IMR-90 (cell line): ENCODE measurements around the gene OTUD5. TPM values are rescaled to one million over a fixed set of nuclear protein-coding genes. Genes with fewer than 3 reads are reported as not detected.

ENCODE experiments used
- ATAC-seq: fragments of 200-7000 bp; cut with Tn5 transposase; 2 replicates; pipeline ENCODE4 v1.9.1; 2020; ENCODE audit warnings: low read depth, mild to moderate bottlenecking, moderate library complexity
- BruUV-seq: library from RNA; stranded (reverse); fragments of 400-500 nt; replicated peaks from 2 replicates; lab custom pipeline; 2021; lab: Mats Ljungman, UMichigan
- CTCF ChIA-PET: fragments of 300-600 bp; formaldehyde crosslinking; extraction: SDS; loops from one replicate; lab custom pipeline; 2021; ENCODE audit warnings: antibody characterized with exemption; lab: Yijun Ruan, JAX
- POLR2A ChIA-PET: fragments of 300-600 bp; sonication (Branson Sonifier 250); formaldehyde crosslinking; loops from one replicate; lab custom pipeline; 2022; ENCODE audit warnings: antibody characterized with exemption; ENCODE audit not compliant: unreplicated experiment; lab: Charles Lee
- DNase-seq: peaks from one replicate; pipeline ENCODE4 v3.0.0; 2013
- H2AFZ ChIP-seq: replicated peaks from 2 replicates; pipeline ENCODE3; 2013; ENCODE audit warnings: low read length, mild to moderate bottlenecking; ENCODE audit not compliant: poor library complexity
- H2AK5ac ChIP-seq: 2 replicates; pipeline ENCODE4 v1.6.1; 2013; ENCODE audit warnings: low read depth, low read length, inconsistent platforms
- H2AK9ac ChIP-seq: replicated peaks from 2 replicates; pipeline ENCODE3; 2013; ENCODE audit warnings: mild to moderate bottlenecking, low read depth, low read length, moderate library complexity; ENCODE audit not compliant: poor library complexity
- H2BK120ac ChIP-seq: 2 replicates; pipeline ENCODE4 v1.6.1; 2013; ENCODE audit warnings: low read depth, low read length, inconsistent platforms
- H2BK15ac ChIP-seq: 3 replicates; pipeline ENCODE4 v1.6.1; 2013; ENCODE audit warnings: low read depth, low read length, inconsistent platforms
- H2BK20ac ChIP-seq: 2 replicates; pipeline ENCODE4 v1.6.1; 2013; ENCODE audit warnings: low read depth, mild to moderate bottlenecking, inconsistent platforms, low read length, moderate library complexity
- H2BK5ac ChIP-seq: 2 replicates; pipeline ENCODE4 v1.6.1; 2013; ENCODE audit warnings: mild to moderate bottlenecking, low read depth, low read length, inconsistent platforms; ENCODE audit not compliant: poor library complexity, severe bottlenecking
- H3K14ac ChIP-seq: replicated peaks from 2 replicates; pipeline ENCODE4 v1.6.1; 2013; ENCODE audit warnings: low read depth, low read length, inconsistent platforms
- H3K18ac ChIP-seq: 2 replicates; pipeline ENCODE4 v1.6.1; 2013; ENCODE audit warnings: low read depth, low read length, control low read depth
- H3K23ac ChIP-seq: 2 replicates; pipeline ENCODE4 v1.6.1; 2013; ENCODE audit warnings: low read depth, low read length, inconsistent platforms
- H3K27ac ChIP-seq: 2 replicates; pipeline ENCODE4 v1.5.1; 2013; ENCODE audit warnings: mild to moderate bottlenecking, control low read depth, low read length; ENCODE audit not compliant: insufficient read depth
- H3K27me3 ChIP-seq: 2 replicates; pipeline ENCODE4 v1.6.1; 2013; ENCODE audit warnings: low read length; ENCODE audit not compliant: control insufficient read depth, insufficient read depth
- H3K36me3 ChIP-seq: 2 replicates; pipeline ENCODE4 v1.6.1; 2013; ENCODE audit warnings: low read length, mixed read lengths; ENCODE audit not compliant: control insufficient read depth, insufficient read depth
- H3K4ac ChIP-seq: 2 replicates; pipeline ENCODE4 v1.6.1; 2013; ENCODE audit warnings: low read depth, low read length, inconsistent platforms
- H3K4me1 ChIP-seq: 2 replicates; pipeline ENCODE4 v1.6.1; 2013; ENCODE audit warnings: low read length, mixed read lengths; ENCODE audit not compliant: control insufficient read depth, insufficient read depth
- H3K4me2 ChIP-seq: 2 replicates; pipeline ENCODE4 v1.6.1; 2013; ENCODE audit warnings: low read depth, mild to moderate bottlenecking, control low read depth, low read length, moderate library complexity
- H3K4me3 ChIP-seq: 2 replicates; pipeline ENCODE4 v1.5.1; 2013; ENCODE audit warnings: low read depth, mild to moderate bottlenecking, control low read depth, low read length, moderate library complexity; ENCODE audit not compliant: insufficient read depth
- H3K56ac ChIP-seq: 2 replicates; pipeline ENCODE4 v1.6.1; 2013; ENCODE audit warnings: low read length, inconsistent platforms; ENCODE audit not compliant: insufficient read depth; ENCODE audit errors: extremely low read depth
- H3K79me1 ChIP-seq, 2 experiments: 2 replicates each; pipeline ENCODE4 v1.6.1; 2013; ENCODE audit warnings: low read length in 2 of 2, inconsistent platforms in 1 of 2, low read depth in 1 of 2
- H3K9ac ChIP-seq: 2 replicates; pipeline ENCODE4 v1.6.1; 2013; ENCODE audit warnings: low read depth, low read length, control low read depth
- H3K9me1 ChIP-seq: 2 replicates; pipeline ENCODE4 v1.6.1; 2013; ENCODE audit warnings: low read length, inconsistent platforms; ENCODE audit not compliant: insufficient read depth
- H3K9me3 ChIP-seq: 2 replicates; pipeline ENCODE4 v1.6.1; 2013; ENCODE audit warnings: low read length; ENCODE audit not compliant: control insufficient read depth, insufficient read depth
- H4K20me1 ChIP-seq: 2 replicates; pipeline ENCODE4 v1.6.1; 2013; ENCODE audit warnings: low read length, inconsistent platforms; ENCODE audit not compliant: insufficient read depth
- H4K5ac ChIP-seq: 2 replicates; pipeline ENCODE4 v1.6.1; 2013; ENCODE audit warnings: mild to moderate bottlenecking, low read depth, low read length, control low read depth
- H4K8ac ChIP-seq, 2 experiments: 2 replicates each; pipeline ENCODE4 v1.6.1; 2013; ENCODE audit warnings: low read depth in 2 of 2, low read length in 2 of 2, control low read depth in 1 of 2, inconsistent platforms in 1 of 2
- H4K91ac ChIP-seq: 2 replicates; pipeline ENCODE4 v1.6.1; 2013; ENCODE audit warnings: low read depth, low read length, inconsistent platforms; ENCODE audit not compliant: insufficient read depth
- BHLHE40 ChIP-seq: fragments of 150-350 bp; IDR thresholded peaks from 2 replicates; pipeline ENCODE4 v1.6.1; 2016; ENCODE audit warnings: mild to moderate bottlenecking, low read depth, low read length
- CEBPB ChIP-seq: IDR thresholded peaks from 2 replicates; pipeline ENCODE4 v1.6.1; 2012; ENCODE audit warnings: low read depth, low read length, improper control_type of control experiment
- FOS ChIP-seq: fragments of 150-350 bp; IDR thresholded peaks from 2 replicates; pipeline ENCODE4 v1.6.1; 2016; ENCODE audit warnings: low read depth, low read length
- MAFK ChIP-seq: IDR thresholded peaks from 2 replicates; pipeline ENCODE4 v1.6.1; 2012; ENCODE audit warnings: low read depth, low read length, improper control_type of control experiment
- MAZ ChIP-seq: IDR thresholded peaks from 2 replicates; pipeline ENCODE4 v1.6.1; 2012; ENCODE audit warnings: low read depth, mild to moderate bottlenecking, low read length, improper control_type of control experiment, moderate library complexity, borderline replicate concordance
- MXI1 ChIP-seq: IDR thresholded peaks from 2 replicates; pipeline ENCODE4 v1.6.1; 2012; ENCODE audit warnings: low read depth, mild to moderate bottlenecking, low read length, moderate library complexity, borderline replicate concordance
- RAD21 ChIP-seq: IDR thresholded peaks from 2 replicates; pipeline ENCODE4 v1.6.1; 2012; ENCODE audit warnings: low read length, improper control_type of control experiment
- RCOR1 ChIP-seq: IDR thresholded peaks from 2 replicates; pipeline ENCODE4 v1.6.1; 2012; ENCODE audit warnings: mild to moderate bottlenecking, low read length, improper control_type of control experiment; ENCODE audit not compliant: insufficient replicate concordance
- RFX5 ChIP-seq: IDR thresholded peaks from 2 replicates; pipeline ENCODE4 v1.8.0; 2012; ENCODE audit warnings: low read depth, mild to moderate bottlenecking, low read length, moderate library complexity
- SMC3 ChIP-seq: fragments of 150-350 bp; IDR thresholded peaks from 2 replicates; pipeline ENCODE4 v1.6.1; 2016; ENCODE audit warnings: low read depth, mild to moderate bottlenecking, antibody characterized with exemption, low read length, moderate library complexity
- WGBS, 2 experiments: methylation state at CpG; one replicate each; pipeline versions ENCODE4 v1.1.5 to v1.1.7; 2013; ENCODE audit warnings: missing lambda C conversion rate in 2 of 2; ENCODE audit not compliant: insufficient read length in 1 of 2; ENCODE audit errors: extremely low coverage in 2 of 2; 5-methylcytosine and 5-hydroxymethylcytosine counted together
- dilution Hi-C: fragments of 300-500 bp; cut with HindIII; formaldehyde crosslinking; loops from one replicate; pipeline ENCODE4 v1.14.3; 2018; ENCODE audit warnings: low sequenced_read_pairs; ENCODE audit not compliant: unreplicated experiment
- in situ Hi-C: fragments of 300-500 bp; cut with MboI; formaldehyde crosslinking; loops from 3 replicates; pipeline ENCODE4 v1.14.3; 2019; ENCODE audit warnings: low sequenced_read_pairs, inconsistent platforms, mixed read lengths
- intact Hi-C: fragments of 100-400 bp; cut with micrococcal nuclease; formaldehyde crosslinking; loops from 2 replicates; pipeline ENCODE4 v1.10.0; 2022
- polyA plus RNA-seq, 3 experiments: library from polyadenylated mRNA; depleted of rRNA; stranded (reverse); fragments of >200 nt; gene quantifications; 2 replicates each; pipeline ENCODE4 v1.2.3, GENCODE V29; 2012; ENCODE audit warnings: low replicate concordance in 1 of 3
- total RNA-seq: library from RNA; depleted of rRNA; stranded (reverse); fragments of >200 nt; gene quantifications from 2 replicates; pipeline ENCODE4 v1.2.3, GENCODE V29; 2012
- TF ChIP-seq, protein P1 (sequence below): conservative IDR thresholded peaks from 2 replicates; pipeline ENCODE4 v1.5.1; 2012; ENCODE audit warnings: mild to moderate bottlenecking, low read depth, low read length, improper control_type of control experiment
- TF ChIP-seq, protein P2 (sequence below): fragments of 150-350 bp; IDR thresholded peaks from 2 replicates; pipeline ENCODE4 v1.6.1; 2017; ENCODE audit warnings: mild to moderate bottlenecking, antibody characterized with exemption, low read length, low read depth
- TF ChIP-seq, protein P3 (sequence below): fragments of 150-350 bp; IDR thresholded peaks from 2 replicates; pipeline ENCODE4 v1.6.1; 2016; ENCODE audit warnings: low read depth, mild to moderate bottlenecking, low read length, moderate library complexity, borderline replicate concordance

OTUD5 gene
- total and polyA plus RNA-seq, 2 of the 4 experiments (the other 2 are of a cell fraction) = 30.6 to 50.4 TPM

DNA sequence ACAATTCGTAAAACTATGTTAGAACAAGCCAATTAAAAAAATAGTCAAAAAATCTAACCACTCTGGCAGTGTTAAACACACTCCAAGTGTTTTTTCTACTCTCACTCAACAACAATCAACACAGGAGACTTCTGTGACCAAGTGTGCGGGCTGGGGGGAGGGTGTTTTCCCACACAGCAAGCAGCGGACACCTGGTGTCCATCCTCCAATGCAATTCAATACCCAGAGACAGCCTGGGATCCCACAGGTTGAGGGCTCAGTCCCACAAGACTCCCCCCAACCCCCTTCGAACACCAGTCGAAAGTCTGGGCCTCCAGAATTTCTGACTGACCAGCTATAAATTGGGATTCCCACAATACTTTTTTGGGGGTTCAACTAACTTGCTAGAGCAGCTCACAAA lies 30.3 kb downstream of the OTUD5 start:
- Histone ChIP-seq H3K79me1 (peaks cover 0 to 5% of the 10 kb centered on the region in 2 experiments; a peak in 3 of 4 replicates), H3K18ac (no peak overlapping the region), H4K91ac (no peak overlapping the region), H2BK5ac (no peak overlapping the region), H3K9ac (no peak overlapping the region), H3K14ac (no peak overlapping the region), H3K4ac (no peak overlapping the region), H3K27ac (no peak overlapping the region), H3K27me3 (no peaks in the 10 kb centered on the region), H3K56ac (no peak overlapping the region), H3K9me3 (no peaks in the 10 kb centered on the region; the same call in 1 of the 2 replicates), H4K8ac (no peak overlapping the region), H4K20me1 (no peaks in the 10 kb centered on the region), H3K36me3 (peaks cover 27% of the 10 kb centered on the region), H2AFZ (no peak overlapping the region), H3K4me3 (no peak overlapping the region), H2BK15ac (no peak overlapping the region), H3K23ac (no peak overlapping the region), H4K5ac (no peak overlapping the region), H2BK20ac (no peak overlapping the region), H3K4me1 (no peaks in the 10 kb centered on the region), H3K9me1 (no peaks in the 10 kb centered on the region), H3K4me2 (no peak overlapping the region), H2AK5ac (no peak overlapping the region), H2BK120ac (no peak overlapping the region), H2AK9ac (no peak overlapping the region)
- ChIA-PET POLR2A (no interaction called here), CTCF (no interaction called here)
- TF ChIP-seq RCOR1 (no peak), BHLHE40 (no peak), MAZ (no peak), MXI1 (no peak), FOS (no peak), RAD21 (no peak), RFX5 (no peak), MAFK (no peak), CEBPB (no peak), SMC3 (no peak)
- TF ChIP-seq, protein P1, sequence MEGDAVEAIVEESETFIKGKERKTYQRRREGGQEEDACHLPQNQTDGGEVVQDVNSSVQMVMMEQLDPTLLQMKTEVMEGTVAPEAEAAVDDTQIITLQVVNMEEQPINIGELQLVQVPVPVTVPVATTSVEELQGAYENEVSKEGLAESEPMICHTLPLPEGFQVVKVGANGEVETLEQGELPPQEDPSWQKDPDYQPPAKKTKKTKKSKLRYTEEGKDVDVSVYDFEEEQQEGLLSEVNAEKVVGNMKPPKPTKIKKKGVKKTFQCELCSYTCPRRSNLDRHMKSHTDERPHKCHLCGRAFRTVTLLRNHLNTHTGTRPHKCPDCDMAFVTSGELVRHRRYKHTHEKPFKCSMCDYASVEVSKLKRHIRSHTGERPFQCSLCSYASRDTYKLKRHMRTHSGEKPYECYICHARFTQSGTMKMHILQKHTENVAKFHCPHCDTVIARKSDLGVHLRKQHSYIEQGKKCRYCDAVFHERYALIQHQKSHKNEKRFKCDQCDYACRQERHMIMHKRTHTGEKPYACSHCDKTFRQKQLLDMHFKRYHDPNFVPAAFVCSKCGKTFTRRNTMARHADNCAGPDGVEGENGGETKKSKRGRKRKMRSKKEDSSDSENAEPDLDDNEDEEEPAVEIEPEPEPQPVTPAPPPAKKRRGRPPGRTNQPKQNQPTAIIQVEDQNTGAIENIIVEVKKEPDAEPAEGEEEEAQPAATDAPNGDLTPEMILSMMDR = no peak
- TF ChIP-seq, protein P2, sequence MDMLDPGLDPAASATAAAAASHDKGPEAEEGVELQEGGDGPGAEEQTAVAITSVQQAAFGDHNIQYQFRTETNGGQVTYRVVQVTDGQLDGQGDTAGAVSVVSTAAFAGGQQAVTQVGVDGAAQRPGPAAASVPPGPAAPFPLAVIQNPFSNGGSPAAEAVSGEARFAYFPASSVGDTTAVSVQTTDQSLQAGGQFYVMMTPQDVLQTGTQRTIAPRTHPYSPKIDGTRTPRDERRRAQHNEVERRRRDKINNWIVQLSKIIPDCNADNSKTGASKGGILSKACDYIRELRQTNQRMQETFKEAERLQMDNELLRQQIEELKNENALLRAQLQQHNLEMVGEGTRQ = no peak
- TF ChIP-seq, protein P3, sequence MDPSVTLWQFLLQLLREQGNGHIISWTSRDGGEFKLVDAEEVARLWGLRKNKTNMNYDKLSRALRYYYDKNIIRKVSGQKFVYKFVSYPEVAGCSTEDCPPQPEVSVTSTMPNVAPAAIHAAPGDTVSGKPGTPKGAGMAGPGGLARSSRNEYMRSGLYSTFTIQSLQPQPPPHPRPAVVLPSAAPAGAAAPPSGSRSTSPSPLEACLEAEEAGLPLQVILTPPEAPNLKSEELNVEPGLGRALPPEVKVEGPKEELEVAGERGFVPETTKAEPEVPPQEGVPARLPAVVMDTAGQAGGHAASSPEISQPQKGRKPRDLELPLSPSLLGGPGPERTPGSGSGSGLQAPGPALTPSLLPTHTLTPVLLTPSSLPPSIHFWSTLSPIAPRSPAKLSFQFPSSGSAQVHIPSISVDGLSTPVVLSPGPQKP = no peak
- ATAC-seq = no peak
- no TSS peak for BruUV-seq
- WGBS, 2 experiments = 60% methylated on average over 1 of the region's 5 CpGs; no CpG with 5 or more reads in 1 of the 2 experiments
- DNase-seq = no peak
- in situ Hi-C loops (no loop called here), dilution Hi-C loops (no loop called here), intact Hi-C loops (no loop called here)
